Measurements from ENCODE around the gene FLT3LG. TPM values are rescaled to one million over a fixed set of nuclear protein-coding genes. Genes with fewer than 3 reads are reported as not detected.
"Not testable (repeated sequence)": the region's sequence is repeated elsewhere in the genome, so short reads cannot be mapped to it uniquely, and the experiment has no call there.

FLT3LG gene
- total RNA-seq, 1 experiment from 2014 or later: 6.5 TPM

DNA sequence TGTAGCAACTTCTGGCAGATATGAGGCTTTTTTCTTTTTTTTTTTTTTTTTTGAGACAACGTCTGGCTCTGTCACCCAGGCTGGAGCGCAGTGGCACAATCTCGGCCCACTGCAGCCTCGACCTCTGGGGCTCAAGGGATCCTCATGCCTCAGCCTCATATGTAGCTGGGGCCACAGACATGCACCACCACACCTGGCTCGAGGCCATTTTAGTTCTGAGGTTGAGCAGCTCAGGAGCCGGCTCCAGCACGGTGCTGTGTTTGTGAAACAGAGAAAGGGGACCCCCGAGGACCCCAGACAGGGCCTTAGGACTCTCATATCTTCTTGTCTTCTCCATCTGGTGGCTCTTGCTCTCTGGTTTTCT, 3.4 kb upstream of the FLT3LG start:
- ChIA-PET POLR2A (ENCODE audit: low non-redundant PET) (no interaction called here), CTCF (interaction anchor here (0.6 kb wide), 1 partner anchor 20 kb away, joined by 4 read pairs; no protein-coding TSS in a partner anchor)
- intact Hi-C loops (cut with micrococcal nuclease; ENCODE audit: unreplicated experiment): no loop called here
- BruUV-seq (replicated peaks): no TSS peak
- TF ChIP-seq EZH2 (IDR thresholded peaks at IDR 0.05; ENCODE audit: borderline replicate concordance, low read depth, low read length, poor library complexity, severe bottlenecking): no peak
- TF ChIP-seq, protein P1, sequence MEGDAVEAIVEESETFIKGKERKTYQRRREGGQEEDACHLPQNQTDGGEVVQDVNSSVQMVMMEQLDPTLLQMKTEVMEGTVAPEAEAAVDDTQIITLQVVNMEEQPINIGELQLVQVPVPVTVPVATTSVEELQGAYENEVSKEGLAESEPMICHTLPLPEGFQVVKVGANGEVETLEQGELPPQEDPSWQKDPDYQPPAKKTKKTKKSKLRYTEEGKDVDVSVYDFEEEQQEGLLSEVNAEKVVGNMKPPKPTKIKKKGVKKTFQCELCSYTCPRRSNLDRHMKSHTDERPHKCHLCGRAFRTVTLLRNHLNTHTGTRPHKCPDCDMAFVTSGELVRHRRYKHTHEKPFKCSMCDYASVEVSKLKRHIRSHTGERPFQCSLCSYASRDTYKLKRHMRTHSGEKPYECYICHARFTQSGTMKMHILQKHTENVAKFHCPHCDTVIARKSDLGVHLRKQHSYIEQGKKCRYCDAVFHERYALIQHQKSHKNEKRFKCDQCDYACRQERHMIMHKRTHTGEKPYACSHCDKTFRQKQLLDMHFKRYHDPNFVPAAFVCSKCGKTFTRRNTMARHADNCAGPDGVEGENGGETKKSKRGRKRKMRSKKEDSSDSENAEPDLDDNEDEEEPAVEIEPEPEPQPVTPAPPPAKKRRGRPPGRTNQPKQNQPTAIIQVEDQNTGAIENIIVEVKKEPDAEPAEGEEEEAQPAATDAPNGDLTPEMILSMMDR (conservative IDR thresholded peaks at IDR 0.05; ENCODE audit: low read depth, low read length): no peak
- H3K4me3 ChIP-seq (ENCODE audit: low read depth, low read length, poor library complexity, severe bottlenecking): no peak overlapping the region
- DNase-seq (ENCODE audit: low spot score): no peak
- H3K9me3 ChIP-seq (ENCODE audit: low read depth, low read length, poor library complexity, severe bottlenecking): no peaks in the 10 kb centered on the region
- no peaks in the 10 kb centered on the region for H3K36me3 ChIP-seq (ENCODE audit: insufficient read depth, low read length, poor library complexity, severe bottlenecking)
- no peak overlapping the region for H3K27ac ChIP-seq (ENCODE audit: low read depth, low read length, poor library complexity, severe bottlenecking)
- H3K27me3 ChIP-seq (replicated peaks; ENCODE audit: insufficient read depth, low read depth, low read length, poor library complexity): no peaks in the 10 kb centered on the region
- peaks cover 15% of the 10 kb centered on the region for H3K4me1 ChIP-seq (ENCODE audit: insufficient read depth, low read length, poor library complexity, severe bottlenecking)

GRCh38 chr19:49472936-49473335, 1.1 kb upstream of the FLT3LG start:
- Histone ChIP-seq H3K4me1 (ENCODE audit: insufficient read depth, low read length, poor library complexity, severe bottlenecking) (peaks cover 18% of the 10 kb centered on the region), H3K9me3 (ENCODE audit: low read depth, low read length, poor library complexity, severe bottlenecking) (no peaks in the 10 kb centered on the region), H3K36me3 (ENCODE audit: insufficient read depth, low read length, poor library complexity, severe bottlenecking) (no peaks in the 10 kb centered on the region), H3K27me3 (replicated peaks; ENCODE audit: insufficient read depth, low read depth, low read length, poor library complexity) (no peaks in the 10 kb centered on the region), H3K4me3 (ENCODE audit: low read depth, low read length, poor library complexity, severe bottlenecking) (no peak overlapping the region), H3K27ac (ENCODE audit: low read depth, low read length, poor library complexity, severe bottlenecking) (no peak overlapping the region)
- intact Hi-C loops (cut with micrococcal nuclease; ENCODE audit: unreplicated experiment): no loop called here
- TF ChIP-seq, protein P1 (conservative IDR thresholded peaks at IDR 0.05; ENCODE audit: low read depth, low read length): no peak
- no peak for TF ChIP-seq EZH2 (IDR thresholded peaks at IDR 0.05; ENCODE audit: borderline replicate concordance, low read depth, low read length, poor library complexity, severe bottlenecking)
- CTCF ChIA-PET: no interaction called here
- no peak for DNase-seq (ENCODE audit: low spot score)
- POLR2A ChIA-PET (ENCODE audit: low non-redundant PET): no interaction called here
- BruUV-seq (replicated peaks): no TSS peak

- H3K27ac ChIP-seq (ENCODE audit: low read depth, low read length, poor library complexity, severe bottlenecking); BruUV-seq (replicated peaks); H3K36me3 ChIP-seq (ENCODE audit: insufficient read depth, low read length, poor library complexity, severe bottlenecking); H3K27me3 ChIP-seq (replicated peaks; ENCODE audit: insufficient read depth, low read depth, low read length, poor library complexity); intact Hi-C loops (cut with micrococcal nuclease; ENCODE audit: unreplicated experiment); POLR2A ChIA-PET (ENCODE audit: low non-redundant PET); H3K9me3 ChIP-seq (ENCODE audit: low read depth, low read length, poor library complexity, severe bottlenecking); DNase-seq (ENCODE audit: low spot score): not testable (repeated sequence)
- Histone ChIP-seq H3K4me3 (ENCODE audit: low read depth, low read length, poor library complexity, severe bottlenecking) (peak overlapping the region; percentile 64), H3K4me1 (ENCODE audit: insufficient read depth, low read length, poor library complexity, severe bottlenecking) (peaks cover 18% of the 10 kb centered on the region)
- CTCF ChIA-PET: interaction anchor here (0.6 to 0.7 kb wide), 4 partner anchors 23 to 97 kb away, joined by 3 to 6 read pairs (median 4); no protein-coding TSS in a partner anchor
These were observed 531 bp upstream of the FLT3LG start for GRCh38 chr19:49473501-49473867.

DNA sequence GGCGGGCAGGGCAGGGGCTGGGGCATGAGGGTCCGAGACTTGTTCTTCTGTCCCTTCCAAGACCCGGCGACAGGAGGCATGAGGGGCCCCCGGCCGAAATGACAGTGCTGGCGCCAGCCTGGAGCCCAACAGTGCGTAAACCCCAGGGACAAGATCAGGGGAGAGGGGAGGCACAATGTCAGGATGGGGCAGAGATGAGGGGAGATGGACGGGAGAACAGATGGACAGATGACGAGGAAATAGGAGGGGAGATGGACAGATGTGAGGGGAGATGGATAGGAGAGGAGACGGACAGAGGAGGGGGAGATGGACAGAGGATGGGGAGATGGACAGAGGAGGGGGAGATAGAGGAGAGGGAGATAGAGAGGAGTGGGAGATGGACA, 518 bp downstream of the FLT3LG start:
- no peak for TF ChIP-seq EZH2 (IDR thresholded peaks at IDR 0.05; ENCODE audit: borderline replicate concordance, low read depth, low read length, poor library complexity, severe bottlenecking)
- TF ChIP-seq, protein P1 (conservative IDR thresholded peaks at IDR 0.05; ENCODE audit: low read depth, low read length): no peak
- H3K4me1 ChIP-seq (ENCODE audit: insufficient read depth, low read length, poor library complexity, severe bottlenecking): peaks cover 10% of the 10 kb centered on the region
- ChIA-PET CTCF (interaction anchor here (0.6 kb wide), 1 partner anchor 75 kb away, joined by 3 read pairs; no protein-coding TSS in a partner anchor), POLR2A (ENCODE audit: low non-redundant PET) (no interaction called here)
- no peaks in the 10 kb centered on the region for H3K36me3 ChIP-seq (ENCODE audit: insufficient read depth, low read length, poor library complexity, severe bottlenecking)
- intact Hi-C loops (cut with micrococcal nuclease; ENCODE audit: unreplicated experiment): no loop called here
- peak overlapping the region; percentile 59 for H3K27ac ChIP-seq (ENCODE audit: low read depth, low read length, poor library complexity, severe bottlenecking)
- H3K27me3 ChIP-seq (replicated peaks; ENCODE audit: insufficient read depth, low read depth, low read length, poor library complexity): no peaks in the 10 kb centered on the region
- no peak for DNase-seq (ENCODE audit: low spot score)
- no TSS peak for BruUV-seq (replicated peaks)
- no peaks in the 10 kb centered on the region for H3K9me3 ChIP-seq (ENCODE audit: low read depth, low read length, poor library complexity, severe bottlenecking)
- H3K4me3 ChIP-seq (ENCODE audit: low read depth, low read length, poor library complexity, severe bottlenecking): peak overlapping the region; percentile 64
